ENCODE data around the gene PLS1. TPM values are rescaled to one million over a fixed set of nuclear protein-coding genes. Genes with fewer than 3 reads are reported as not detected.

The PLS1 gene
- total RNA-seq, 1 experiment from 2014 or later: 20.1 TPM

- Histone ChIP-seq H3K9me3 (ENCODE audit: low read length) (no peaks in the 10 kb centered on the region), H3K9me2 (replicated peaks; ENCODE audit: low read length) (no peaks in the 10 kb centered on the region), H3K79me2 (ENCODE audit: low read length) (no peaks in the 10 kb centered on the region), H3K27ac (ENCODE audit: low read length) (no peak overlapping the region), H3K4me3 (ENCODE audit: low read length) (no peak overlapping the region), H3K4me1 (ENCODE audit: insufficient read depth, low read length) (peaks cover 22% of the 10 kb centered on the region), H2AFZ (ENCODE audit: low read length) (no peak overlapping the region), H4K20me1 (ENCODE audit: low read length) (no peaks in the 10 kb centered on the region), H3F3A (ENCODE audit: low read length, unreplicated experiment) (no peaks in the 10 kb centered on the region), H3K27me3 (ENCODE audit: low read length) (no peaks in the 10 kb centered on the region), H3K4me2 (ENCODE audit: low read length) (no peak overlapping the region), H3K36me3 (ENCODE audit: low read depth, low read length) (0 out of 2 replicates have a peak, but pooled peaks cover 3% of the 10 kb centered on the region), H3K9ac (ENCODE audit: low read length) (no peak overlapping the region)
- no TSS peak for BruUV-seq (replicated peaks)
- ATAC-seq (0 out of 2 replicates have a peak, but pooled peaks have one; percentile 48), DNase-seq (no peak)
- ChIA-PET POLR2A (ENCODE audit: unreplicated experiment) (no interaction called here), CTCF (interaction anchor here (0.7 kb wide), 1 partner anchor 60 kb away, joined by 5 read pairs; the partner anchor contains the start of gene TRPC1)
- intact Hi-C loops (cut with micrococcal nuclease): no loop called here
- TF ChIP-seq CTCF (conservative IDR thresholded peaks at IDR 0.05; ENCODE audit: low read depth, low read length): no peak
- TF ChIP-seq EZH2phosphoT487 (IDR thresholded peaks at IDR 0.05; ENCODE audit: borderline replicate concordance, low read length): no peak
- no peak for TF ChIP-seq EZH2 (IDR thresholded peaks at IDR 0.05; ENCODE audit: low read length, unreplicated experiment)
These were observed 67.7 kb downstream of the PLS1 start for GRCh38 chr3:142663865-142664264.

GRCh38 chr3:142664311-142664710, 68.1 kb downstream of the PLS1 start:
- POLR2A ChIA-PET (ENCODE audit: unreplicated experiment): no interaction called here
- no peaks in the 10 kb centered on the region for H4K20me1 ChIP-seq (ENCODE audit: low read length)
- H3K9me2 ChIP-seq (replicated peaks; ENCODE audit: low read length): no peaks in the 10 kb centered on the region
- DNase-seq (no peak), ATAC-seq (no peak)
- H3F3A ChIP-seq (ENCODE audit: low read length, unreplicated experiment): no peaks in the 10 kb centered on the region
- BruUV-seq (replicated peaks): no TSS peak
- no peak overlapping the region for H2AFZ ChIP-seq (ENCODE audit: low read length)
- H3K4me1 ChIP-seq (ENCODE audit: insufficient read depth, low read length): peaks cover 22% of the 10 kb centered on the region
- H3K4me2 ChIP-seq (ENCODE audit: low read length): no peak overlapping the region
- H3K27me3 ChIP-seq (ENCODE audit: low read length): no peaks in the 10 kb centered on the region
- H3K9ac ChIP-seq (ENCODE audit: low read length): no peak overlapping the region
- intact Hi-C loops (cut with micrococcal nuclease): no loop called here
- 0 out of 2 replicates have a peak, but pooled peaks cover 3% of the 10 kb centered on the region for H3K36me3 ChIP-seq (ENCODE audit: low read depth, low read length)
- H3K9me3 ChIP-seq (ENCODE audit: low read length): no peaks in the 10 kb centered on the region
- no peak overlapping the region for H3K4me3 ChIP-seq (ENCODE audit: low read length)
- no peak overlapping the region for H3K27ac ChIP-seq (ENCODE audit: low read length)
- TF ChIP-seq CTCF (conservative IDR thresholded peaks at IDR 0.05; ENCODE audit: low read depth, low read length) (no peak), EZH2 (IDR thresholded peaks at IDR 0.05; ENCODE audit: low read length, unreplicated experiment) (no peak), EZH2phosphoT487 (IDR thresholded peaks at IDR 0.05; ENCODE audit: borderline replicate concordance, low read length) (no peak)
- H3K79me2 ChIP-seq (ENCODE audit: low read length): no peaks in the 10 kb centered on the region
- CTCF ChIA-PET: interaction anchor here (0.7 kb wide), 1 partner anchor 60 kb away, joined by 5 read pairs; the partner anchor contains the start of gene TRPC1

- no peaks in the 10 kb centered on the region for H3F3A ChIP-seq (ENCODE audit: low read length, unreplicated experiment)
- peak overlapping the region; percentile 60 for H3K27ac ChIP-seq (ENCODE audit: low read length)
- H3K9ac ChIP-seq (ENCODE audit: low read length): no peak overlapping the region
- H3K79me2 ChIP-seq (ENCODE audit: low read length): no peaks in the 10 kb centered on the region
- no peaks in the 10 kb centered on the region for H4K20me1 ChIP-seq (ENCODE audit: low read length)
- DNase-seq (peak; percentile 5), ATAC-seq (0 out of 2 replicates have a peak, but pooled peaks have one; percentile 48)
- 0 out of 2 replicates have a peak, but pooled peaks cover 3% of the 10 kb centered on the region for H3K36me3 ChIP-seq (ENCODE audit: low read depth, low read length)
- peaks cover 22% of the 10 kb centered on the region for H3K4me1 ChIP-seq (ENCODE audit: insufficient read depth, low read length)
- intact Hi-C loops (cut with micrococcal nuclease): loop anchor here (1.0 to 5.0 kb wide), 2 partner anchors 26 to 68 kb away; partner anchors contain the start of gene PLS1
- no peaks in the 10 kb centered on the region for H3K27me3 ChIP-seq (ENCODE audit: low read length)
- POLR2A ChIA-PET (ENCODE audit: unreplicated experiment): no interaction called here
- H3K4me3 ChIP-seq (ENCODE audit: low read length): no peak overlapping the region
- CTCF ChIA-PET: no interaction called here
- TF ChIP-seq CTCF (conservative IDR thresholded peaks at IDR 0.05; ENCODE audit: low read depth, low read length): no peak
- TF ChIP-seq EZH2 (IDR thresholded peaks at IDR 0.05; ENCODE audit: low read length, unreplicated experiment): no peak
- TF ChIP-seq EZH2phosphoT487 (IDR thresholded peaks at IDR 0.05; ENCODE audit: borderline replicate concordance, low read length): no peak
- H3K9me2 ChIP-seq (replicated peaks; ENCODE audit: low read length): no peaks in the 10 kb centered on the region
- BruUV-seq (replicated peaks): no TSS peak
- H3K9me3 ChIP-seq (ENCODE audit: low read length): no peaks in the 10 kb centered on the region
- peak overlapping the region; percentile 17; the same call in 1 of the 2 replicates for H3K4me2 ChIP-seq (ENCODE audit: low read length)
- no peak overlapping the region for H2AFZ ChIP-seq (ENCODE audit: low read length)
These were observed 68.6 kb downstream of the PLS1 start for GRCh38 chr3:142664819-142665218.
